ENCODE measurements around the gene THAP5. TPM values are rescaled to one million over a fixed set of nuclear protein-coding genes. Genes with fewer than 3 reads are reported as not detected.

THAP5 gene
- total RNA-seq, 2 experiments from 2014 or later: 26.5 to 28.8 TPM

- POLR2A ChIA-PET: no interaction called here
- TF ChIP-seq, protein P1, sequence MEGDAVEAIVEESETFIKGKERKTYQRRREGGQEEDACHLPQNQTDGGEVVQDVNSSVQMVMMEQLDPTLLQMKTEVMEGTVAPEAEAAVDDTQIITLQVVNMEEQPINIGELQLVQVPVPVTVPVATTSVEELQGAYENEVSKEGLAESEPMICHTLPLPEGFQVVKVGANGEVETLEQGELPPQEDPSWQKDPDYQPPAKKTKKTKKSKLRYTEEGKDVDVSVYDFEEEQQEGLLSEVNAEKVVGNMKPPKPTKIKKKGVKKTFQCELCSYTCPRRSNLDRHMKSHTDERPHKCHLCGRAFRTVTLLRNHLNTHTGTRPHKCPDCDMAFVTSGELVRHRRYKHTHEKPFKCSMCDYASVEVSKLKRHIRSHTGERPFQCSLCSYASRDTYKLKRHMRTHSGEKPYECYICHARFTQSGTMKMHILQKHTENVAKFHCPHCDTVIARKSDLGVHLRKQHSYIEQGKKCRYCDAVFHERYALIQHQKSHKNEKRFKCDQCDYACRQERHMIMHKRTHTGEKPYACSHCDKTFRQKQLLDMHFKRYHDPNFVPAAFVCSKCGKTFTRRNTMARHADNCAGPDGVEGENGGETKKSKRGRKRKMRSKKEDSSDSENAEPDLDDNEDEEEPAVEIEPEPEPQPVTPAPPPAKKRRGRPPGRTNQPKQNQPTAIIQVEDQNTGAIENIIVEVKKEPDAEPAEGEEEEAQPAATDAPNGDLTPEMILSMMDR (IDR thresholded peaks at IDR 0.05): no peak
- DNase-seq: no peak
- H3K4me1 Mint-ChIP-seq (ENCODE audit: low read depth): no peaks in the 10 kb centered on the region
- CTCF ChIA-PET: no interaction called here
- H3K4me3 Mint-ChIP-seq: no peak overlapping the region
- intact Hi-C loops (cut with micrococcal nuclease): no loop called here
- H3K27me3 Mint-ChIP-seq: peaks cover 10% of the 10 kb centered on the region
- no peak overlapping the region for H3K27ac Mint-ChIP-seq
- no peaks in the 10 kb centered on the region for H3K9me3 Mint-ChIP-seq
- ATAC-seq: no peak
- H3K36me3 Mint-ChIP-seq (ENCODE audit: low read depth): no peaks in the 10 kb centered on the region
Observed at GRCh38 chr7:108596560-108596959, 27.1 kb upstream of the THAP5 start.

DNA sequence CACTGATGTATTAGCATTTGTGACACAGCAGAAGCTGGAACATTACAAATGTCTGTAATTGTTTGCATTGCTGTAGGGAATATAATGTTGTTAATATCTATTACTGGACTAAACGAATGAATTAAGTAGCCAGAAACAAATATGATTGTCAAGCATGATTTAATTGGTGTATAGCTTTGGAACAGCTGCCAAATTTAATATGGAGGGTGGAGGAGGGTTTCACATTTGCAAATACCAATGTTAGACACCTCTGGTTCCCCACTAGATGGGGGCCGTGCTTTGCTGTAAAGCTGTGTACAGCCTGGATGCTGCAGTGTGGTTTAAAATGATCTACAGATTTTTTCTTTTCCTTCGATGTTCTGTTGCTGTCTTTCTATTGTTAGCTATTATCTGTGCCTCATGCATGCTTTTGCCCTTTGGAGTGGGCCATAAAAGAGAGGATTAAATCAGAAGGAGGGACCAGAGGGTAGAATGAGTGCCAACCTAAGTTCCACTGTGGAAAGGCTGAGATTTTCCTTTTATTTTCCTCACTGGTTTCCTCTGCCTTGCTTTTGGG lies 23.2 kb upstream of the THAP5 start:
- no peak for DNase-seq
- ATAC-seq: no peak
- intact Hi-C loops (cut with micrococcal nuclease): no loop called here
- no peak overlapping the region for H3K27ac Mint-ChIP-seq
- POLR2A ChIA-PET: interaction anchor here (1.6 kb wide), 1 partner anchor 23 kb away, joined by 3 read pairs; no protein-coding TSS in a partner anchor
- no peaks in the 10 kb centered on the region for H3K36me3 Mint-ChIP-seq (ENCODE audit: low read depth)
- no peaks in the 10 kb centered on the region for H3K4me1 Mint-ChIP-seq (ENCODE audit: low read depth)
- H3K27me3 Mint-ChIP-seq: peaks cover 2% of the 10 kb centered on the region
- no peak overlapping the region for H3K4me3 Mint-ChIP-seq
- CTCF ChIA-PET: no interaction called here
- H3K9me3 Mint-ChIP-seq: no peaks in the 10 kb centered on the region
- TF ChIP-seq, protein P1 (IDR thresholded peaks at IDR 0.05): no peak

DNA sequence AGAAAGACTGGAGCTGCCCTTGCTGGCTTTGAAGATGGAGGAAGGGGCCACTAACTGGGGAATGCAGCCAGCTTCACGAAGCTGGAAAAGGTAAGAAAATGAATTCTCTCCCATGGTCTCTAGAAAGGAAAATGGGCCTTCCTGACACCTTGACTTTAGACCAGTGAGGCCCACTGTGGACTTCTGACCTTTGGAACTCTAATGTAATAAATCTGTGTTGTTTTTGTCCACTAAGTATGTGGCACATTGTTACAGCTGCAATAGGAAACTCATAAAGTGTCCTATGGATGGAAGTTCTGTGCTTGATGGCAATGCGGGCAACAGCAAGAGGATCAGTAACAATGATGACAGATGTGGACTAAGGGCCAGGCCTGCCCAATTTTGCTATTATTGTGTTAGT lies 21.1 kb upstream of the THAP5 start:
- ATAC-seq (no peak), DNase-seq (no peak)
- H3K4me1 Mint-ChIP-seq (ENCODE audit: low read depth): no peaks in the 10 kb centered on the region
- no peaks in the 10 kb centered on the region for H3K36me3 Mint-ChIP-seq (ENCODE audit: low read depth)
- H3K27me3 Mint-ChIP-seq: peaks cover 2% of the 10 kb centered on the region
- no peaks in the 10 kb centered on the region for H3K9me3 Mint-ChIP-seq
- TF ChIP-seq, protein P1 (IDR thresholded peaks at IDR 0.05): no peak
- no peak overlapping the region for H3K4me3 Mint-ChIP-seq
- ChIA-PET CTCF (no interaction called here), POLR2A (no interaction called here)
- no peak overlapping the region for H3K27ac Mint-ChIP-seq
- intact Hi-C loops (cut with micrococcal nuclease): no loop called here

- Mint-ChIP-seq H3K4me3 (no peak overlapping the region), H3K9me3 (no peaks in the 10 kb centered on the region), H3K36me3 (ENCODE audit: low read depth) (no peaks in the 10 kb centered on the region), H3K4me1 (ENCODE audit: low read depth) (no peaks in the 10 kb centered on the region), H3K27me3 (peaks cover 2% of the 10 kb centered on the region), H3K27ac (no peak overlapping the region)
- TF ChIP-seq, protein P1 (IDR thresholded peaks at IDR 0.05): no peak
- ChIA-PET POLR2A (no interaction called here), CTCF (no interaction called here)
- intact Hi-C loops (cut with micrococcal nuclease): no loop called here
- no peak for DNase-seq
- no peak for ATAC-seq
Observed at GRCh38 chr7:108589874-108590273, 20.4 kb upstream of the THAP5 start.

DNA sequence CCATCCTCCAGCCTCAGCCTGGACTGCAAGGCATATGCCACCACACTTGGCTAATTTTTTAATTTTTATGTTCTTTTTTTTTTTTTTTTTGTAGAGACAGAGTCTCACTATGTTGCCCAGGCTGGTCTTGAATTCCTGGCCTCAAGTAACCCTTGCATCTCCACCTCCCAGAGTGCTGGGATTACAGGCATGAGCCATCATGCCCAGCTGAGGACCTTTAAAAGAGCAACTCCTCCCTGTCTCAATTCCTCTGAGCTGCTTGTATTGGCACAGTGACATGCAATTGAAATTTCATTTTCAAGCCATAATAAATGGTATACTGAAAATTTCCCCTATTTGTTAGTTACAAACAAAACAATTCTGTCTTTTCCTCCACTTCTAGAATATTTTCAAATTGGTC lies 19.7 kb upstream of the THAP5 start:
- no peak for ATAC-seq
- H3K36me3 Mint-ChIP-seq (ENCODE audit: low read depth): no peaks in the 10 kb centered on the region
- H3K27me3 Mint-ChIP-seq: peaks cover 2% of the 10 kb centered on the region
- TF ChIP-seq, protein P1 (IDR thresholded peaks at IDR 0.05): no peak
- H3K4me3 Mint-ChIP-seq: no peak overlapping the region
- POLR2A ChIA-PET: no interaction called here
- DNase-seq: no peak
- intact Hi-C loops (cut with micrococcal nuclease): no loop called here
- H3K4me1 Mint-ChIP-seq (ENCODE audit: low read depth): no peaks in the 10 kb centered on the region
- H3K9me3 Mint-ChIP-seq: no peaks in the 10 kb centered on the region
- H3K27ac Mint-ChIP-seq: no peak overlapping the region
- CTCF ChIA-PET: no interaction called here

All from activated CD8-positive, alpha-beta T cell treated with anti-CD3 and anti-CD28 coated beads for 36 hours (primary cell).